HG02571 (cell line): Measurements from ENCODE around the gene NUP93.

Source experiments
- ATAC-seq: cut with Tn5 transposase; IDR thresholded peaks from one replicate; pipeline ENCODE4 v1.9.1; 2021; ENCODE audit warnings: mild to moderate bottlenecking, moderate library complexity; ENCODE audit not compliant: unreplicated experiment

NUP93 gene

GRCh38 chr16:56741399-56741798 is 11.5 kb downstream of the NUP93 start:
- ATAC-seq: no peak

GRCh38 chr16:56742030-56742984 is 12.4 kb downstream of the NUP93 start:
- ATAC-seq: no peak

- ATAC-seq: no peak
Observed at GRCh38 chr16:56743840-56744239, 13.9 kb downstream of the NUP93 start.

- no peak for ATAC-seq
Observed at GRCh38 chr16:56744996-56745640, 15.2 kb downstream of the NUP93 start.

- ATAC-seq: no peak
Observed at GRCh38 chr16:56747486-56748045, 17.6 kb downstream of the NUP93 start.

GRCh38 chr16:56748191-56748590 is 18.3 kb downstream of the NUP93 start:
- no peak for ATAC-seq

GRCh38 chr16:56748826-56749225 is 18.9 kb downstream of the NUP93 start:
- ATAC-seq: no peak

GRCh38 chr16:56749672-56750491 is 20.0 kb downstream of the NUP93 start:
- no peak for ATAC-seq

GRCh38 chr16:56753410-56753809 is 23.5 kb downstream of the NUP93 start:
- no peak for ATAC-seq

GRCh38 chr16:56755038-56755437 is 25.1 kb downstream of the NUP93 start:
- ATAC-seq: no peak

GRCh38 chr16:56758432-56758831 is 28.5 kb downstream of the NUP93 start:
- ATAC-seq: no peak

- ATAC-seq: no peak
Observed at GRCh38 chr16:56758930-56759329, 29.0 kb downstream of the NUP93 start.

GRCh38 chr16:56763291-56763916 is 33.5 kb downstream of the NUP93 start:
- ATAC-seq: no peak

GRCh38 chr16:56764835-56765234 is 34.9 kb downstream of the NUP93 start:
- ATAC-seq: no peak

- ATAC-seq: no peak
Observed at GRCh38 chr16:56765949-56766348, 36.0 kb downstream of the NUP93 start.

GRCh38 chr16:56767024-56767423 is 37.1 kb downstream of the NUP93 start:
- ATAC-seq: no peak

- no peak for ATAC-seq
Observed at GRCh38 chr16:56769677-56770076, 39.7 kb downstream of the NUP93 start.

- no peak for ATAC-seq
Observed at GRCh38 chr16:56771558-56772279, 41.8 kb downstream of the NUP93 start.

- ATAC-seq: no peak
Observed at GRCh38 chr16:56773532-56773931, 43.6 kb downstream of the NUP93 start.
